GM21526 (cell line): ENCODE measurements around the gene MLH3.

Experiments
- ATAC-seq: cut with Tn5 transposase; IDR thresholded peaks from one replicate; pipeline ENCODE4 v1.9.1; 2021; ENCODE audit warnings: moderate library complexity; ENCODE audit not compliant: unreplicated experiment, low FRiP score

The MLH3 gene

DNA sequence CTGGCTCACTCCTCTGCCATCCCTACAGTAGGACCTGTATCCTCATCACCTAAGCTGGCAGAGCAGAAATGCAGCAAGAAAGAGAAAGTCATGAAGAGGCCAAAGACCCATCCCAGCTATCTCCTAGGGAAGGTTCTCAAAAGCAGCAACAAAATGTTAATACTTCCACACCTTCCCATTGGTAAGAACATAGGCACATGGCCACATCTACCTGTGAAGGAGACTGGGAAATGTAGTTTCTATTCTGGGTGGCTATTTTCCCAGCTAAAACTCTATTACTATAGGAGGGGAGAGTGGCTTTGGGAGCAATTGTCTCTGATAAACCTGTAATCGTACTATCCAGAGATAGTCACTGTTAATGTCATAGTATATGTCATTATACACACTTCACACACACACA, 62.3 kb downstream of the MLH3 start:
- no peak for ATAC-seq

DNA sequence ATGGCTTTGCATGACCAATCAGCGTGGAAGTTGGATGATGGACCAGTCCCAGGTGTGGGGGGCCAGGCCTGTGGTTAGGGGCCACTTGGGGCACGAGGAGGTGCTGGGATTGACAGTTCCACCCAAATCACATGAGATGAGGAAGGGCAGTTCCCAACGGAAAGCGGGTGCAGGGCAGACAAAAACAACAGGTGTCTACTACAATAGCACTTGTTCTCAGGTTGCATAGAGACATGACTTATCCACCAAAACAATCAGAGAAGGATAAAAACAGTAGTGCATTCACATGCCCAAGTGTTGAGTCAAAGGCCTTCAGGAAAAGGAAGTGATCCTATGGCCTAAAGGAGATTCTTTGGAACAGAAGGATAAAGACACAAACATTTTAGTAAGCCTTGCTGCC, 63.1 kb downstream of the MLH3 start:
- no peak for ATAC-seq

DNA sequence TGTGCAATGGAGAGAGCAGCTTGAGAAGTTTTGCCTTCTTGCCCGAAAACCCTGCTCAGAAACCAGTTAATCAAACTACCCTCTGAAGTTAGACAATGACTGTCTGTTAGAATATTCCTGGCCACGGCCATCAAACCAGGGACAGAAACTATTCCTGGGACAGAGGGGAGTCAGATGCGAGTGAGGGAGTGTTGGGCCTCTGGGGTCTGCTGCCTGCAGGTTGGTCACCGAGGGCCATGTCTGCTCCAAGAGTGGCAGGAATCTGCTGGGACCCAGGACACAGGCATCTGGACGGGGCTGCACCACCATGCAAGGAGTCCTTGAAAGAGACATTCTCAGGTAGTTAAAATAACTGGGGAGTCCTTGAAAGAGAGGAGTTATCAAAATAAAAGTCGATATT, 65.5 kb downstream of the MLH3 start:
- no peak for ATAC-seq

DNA sequence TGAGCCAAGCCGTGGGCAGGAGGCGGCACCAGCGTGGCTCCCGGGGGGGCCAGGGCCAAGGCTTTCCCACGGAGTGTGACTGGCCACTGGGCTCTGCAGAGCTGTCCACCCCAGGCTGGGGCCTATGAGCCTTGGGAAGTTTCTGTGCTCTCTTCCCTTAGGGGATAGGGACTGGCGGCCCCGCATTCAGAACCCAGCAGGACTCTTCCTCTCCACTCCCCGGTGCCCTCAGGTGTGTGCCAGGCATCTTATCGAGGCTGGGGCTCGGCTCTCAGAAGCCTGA, 66.3 kb downstream of the MLH3 start:
- ATAC-seq = no peak

DNA sequence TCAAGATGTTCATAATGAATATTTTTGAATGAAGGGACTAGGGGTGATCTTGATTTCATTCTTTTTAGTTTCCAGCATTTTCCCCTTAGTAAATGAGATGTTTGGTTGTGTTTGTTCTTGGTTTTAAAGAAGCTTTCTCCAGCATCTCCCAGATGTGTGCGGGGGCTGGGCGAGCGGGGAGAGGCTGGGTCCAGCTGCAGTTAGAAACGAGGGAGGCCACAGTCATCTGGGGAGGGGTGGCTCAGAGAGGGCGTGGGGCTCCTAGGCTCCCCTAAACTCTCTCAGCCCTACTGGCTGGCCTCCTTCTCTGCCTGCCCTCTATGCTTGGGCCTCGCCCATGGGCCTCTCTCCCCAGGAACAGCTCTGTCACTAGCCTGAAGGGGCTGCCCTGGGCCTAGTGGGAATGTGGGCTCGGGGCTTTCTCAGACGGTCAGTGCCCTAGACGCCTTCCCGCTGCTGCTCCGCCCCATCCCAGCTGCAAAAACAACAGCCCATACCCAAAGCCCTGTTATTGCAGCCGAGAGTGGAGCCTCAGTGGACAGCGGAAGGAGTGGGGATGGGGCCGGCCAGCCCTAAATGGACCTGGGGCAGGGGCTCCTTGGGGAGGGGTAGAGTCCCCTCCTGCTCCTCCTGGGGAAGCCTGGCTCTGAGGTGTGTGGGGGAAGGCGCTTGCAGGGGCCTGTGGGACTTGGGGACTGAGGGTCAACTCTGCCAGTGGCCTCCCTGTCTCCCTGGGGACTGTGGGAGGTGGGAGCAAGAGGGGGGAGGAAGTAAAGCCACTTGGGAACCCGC, 66.8 kb downstream of the MLH3 start:
- no peak for ATAC-seq

DNA sequence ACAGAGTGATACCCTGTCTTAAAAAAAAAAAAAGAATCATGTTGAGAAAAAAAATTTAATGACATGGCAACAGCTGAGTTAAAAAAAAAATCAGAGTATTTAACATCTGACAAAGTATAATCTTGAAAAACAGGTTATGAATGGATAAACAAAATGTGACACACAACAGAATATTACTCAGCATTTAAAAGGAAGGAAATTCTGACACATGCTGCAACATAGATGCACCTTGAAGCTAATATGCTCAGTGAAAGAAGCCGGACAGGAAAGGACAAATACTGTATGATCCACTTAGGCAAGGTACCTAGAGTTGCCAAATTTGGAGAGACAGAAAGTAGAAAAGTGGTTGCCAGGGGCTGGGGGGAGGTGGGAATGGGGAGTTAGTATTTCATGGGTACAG, 67.9 kb downstream of the MLH3 start:
- no peak for ATAC-seq

DNA sequence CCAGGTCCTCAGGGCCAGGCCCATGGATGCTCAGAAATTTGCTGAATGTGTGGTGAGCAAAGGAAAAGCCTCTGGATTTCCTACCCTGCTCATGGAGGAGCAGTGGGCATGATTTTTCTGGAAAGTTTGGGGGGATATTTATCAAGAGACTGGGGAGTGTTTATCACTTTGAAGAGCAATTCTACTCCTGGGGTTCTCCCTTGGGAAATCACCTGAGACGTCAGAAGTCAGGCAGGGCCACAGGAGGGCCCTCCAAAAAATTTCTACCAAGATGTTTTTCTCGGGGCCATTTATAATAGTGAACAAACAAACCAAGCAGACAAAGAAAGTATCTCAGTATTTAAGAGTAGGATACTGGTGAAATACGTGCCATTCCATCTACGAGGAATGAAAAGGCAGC, 68.6 kb downstream of the MLH3 start:
- ATAC-seq = no peak

DNA sequence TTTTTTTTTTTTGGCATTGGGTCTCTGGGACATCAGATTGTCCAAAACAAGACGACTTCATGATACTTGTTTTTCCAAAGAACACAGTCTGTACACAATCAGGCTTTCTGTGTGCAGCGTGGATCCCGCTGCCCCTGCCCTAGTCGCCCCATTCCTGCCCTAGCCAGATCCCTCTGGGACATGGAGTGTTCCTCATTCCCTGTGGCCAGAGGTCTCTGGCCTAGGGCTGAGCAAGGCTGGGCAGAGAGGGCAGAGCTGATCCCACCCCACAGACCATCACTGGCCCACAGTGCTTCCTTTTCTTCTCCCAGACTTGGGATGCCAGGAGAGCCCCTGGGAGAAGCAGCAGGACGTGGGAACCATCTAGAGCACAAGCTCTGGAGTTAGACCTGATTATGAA, 69.4 kb downstream of the MLH3 start:
- no peak for ATAC-seq

DNA sequence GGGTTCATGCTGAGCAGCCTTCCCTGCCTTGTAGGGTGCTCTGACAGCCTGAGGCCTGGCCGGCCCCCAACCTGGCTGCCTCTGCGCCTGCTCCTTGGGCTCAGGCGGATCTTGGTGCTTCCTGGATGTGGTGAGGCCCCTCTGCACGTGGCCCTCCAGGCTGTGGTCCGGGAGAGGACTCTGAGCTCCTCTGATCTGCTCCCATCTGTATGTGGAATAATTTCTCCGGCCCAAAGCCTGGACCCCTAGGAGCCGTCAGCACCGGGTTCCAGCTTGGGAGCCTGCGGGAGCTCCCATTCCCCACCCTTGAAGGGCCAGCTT, 69.8 kb downstream of the MLH3 start:
- ATAC-seq = no peak

DNA sequence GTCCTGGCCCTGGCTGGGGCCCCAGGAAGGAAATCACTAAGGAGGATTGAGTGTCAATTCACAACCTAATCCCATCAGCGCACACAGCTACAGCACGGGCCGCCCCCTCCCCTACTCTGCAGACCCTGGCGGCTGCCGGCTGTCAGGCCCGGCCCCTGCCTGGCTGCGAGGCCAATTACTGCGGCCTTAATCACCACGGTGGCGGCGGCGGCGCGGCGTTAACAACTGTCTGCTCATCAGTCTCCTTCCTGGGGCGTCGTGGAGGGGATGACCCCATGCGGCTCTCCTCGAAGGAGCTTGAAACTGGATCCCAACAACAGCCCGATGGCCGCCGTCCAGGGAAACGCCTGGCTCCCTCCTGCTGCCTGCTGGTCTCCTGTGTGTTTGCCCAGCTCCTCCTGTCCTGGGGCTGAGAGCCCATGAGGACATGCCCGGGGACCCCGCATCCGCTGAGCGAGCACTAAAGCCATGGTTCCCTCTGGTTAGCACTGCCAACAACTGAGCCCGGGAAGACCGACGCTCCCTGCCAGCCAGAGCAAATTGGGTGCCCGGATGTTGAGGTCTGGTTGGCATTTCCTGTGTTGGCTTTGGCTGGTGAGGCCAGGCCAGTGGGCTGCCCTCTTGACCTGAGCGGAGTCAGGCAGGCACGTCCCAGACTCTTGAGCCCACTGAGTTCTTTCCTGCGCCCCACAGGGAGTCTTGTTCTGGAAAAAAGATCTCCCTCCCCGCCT, 70.4 kb downstream of the MLH3 start:
- ATAC-seq = no peak

DNA sequence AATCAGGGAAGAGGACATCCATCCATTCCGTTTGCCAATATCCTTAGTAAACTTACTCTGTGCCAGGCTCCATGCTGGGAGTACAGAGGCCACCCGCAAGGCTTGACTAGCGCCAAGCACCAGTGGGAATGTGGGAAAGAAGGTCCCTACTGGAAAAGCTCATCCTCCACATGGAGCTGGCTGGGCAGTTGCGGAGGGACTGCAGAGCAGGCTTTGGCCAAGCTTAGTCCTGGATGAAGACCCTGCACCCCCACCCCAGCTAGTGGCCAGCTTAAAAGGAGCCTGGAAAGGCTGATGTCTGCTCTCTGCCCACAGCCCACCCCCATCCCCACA, 70.9 kb downstream of the MLH3 start:
- no peak for ATAC-seq

DNA sequence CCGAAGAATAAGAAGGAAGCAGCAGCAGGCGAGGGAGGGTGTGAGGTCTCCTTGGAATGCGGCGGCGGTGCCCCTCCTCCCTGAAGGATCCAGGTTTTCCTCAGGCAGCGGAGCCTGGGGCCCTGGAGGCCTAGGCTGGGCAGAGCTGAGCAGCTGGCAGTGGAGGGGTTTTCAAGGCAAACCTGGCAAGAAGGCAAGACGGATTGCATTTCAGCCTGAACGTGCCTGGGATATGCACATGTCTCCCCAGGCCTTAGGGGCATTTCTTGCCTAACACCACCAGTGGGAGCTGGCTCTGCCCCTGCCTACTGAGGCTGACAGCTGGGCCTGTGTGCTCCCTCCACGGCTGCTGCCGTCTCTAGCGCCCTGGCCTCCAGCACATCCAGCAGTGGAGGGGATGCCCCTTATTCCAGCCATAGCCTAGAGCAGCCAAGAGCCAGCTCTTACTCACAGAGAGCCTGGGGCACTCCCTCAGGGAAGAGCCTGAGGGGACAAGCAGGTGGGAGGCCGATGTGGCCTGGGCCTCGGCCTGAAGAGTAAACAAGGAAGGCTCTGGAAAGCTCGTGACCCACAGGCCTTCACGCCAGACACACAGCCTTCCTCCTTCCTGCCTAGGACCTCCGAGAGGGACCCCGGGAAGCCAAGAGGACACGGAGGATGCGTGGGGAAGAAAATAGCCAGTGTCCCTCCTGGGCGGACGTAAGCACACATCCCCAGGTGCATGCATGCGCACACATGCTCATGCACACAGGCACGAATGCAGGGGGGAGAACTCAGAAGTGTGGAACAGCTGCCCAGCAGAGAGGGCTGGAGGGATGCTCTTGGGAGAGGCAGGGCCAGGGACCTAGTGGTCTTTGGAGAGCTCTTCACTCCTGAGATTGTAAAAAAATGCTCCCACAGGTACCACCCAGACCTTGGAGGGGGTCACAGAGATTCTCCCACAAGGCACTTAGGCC, 71.5 kb downstream of the MLH3 start:
- no peak for ATAC-seq

DNA sequence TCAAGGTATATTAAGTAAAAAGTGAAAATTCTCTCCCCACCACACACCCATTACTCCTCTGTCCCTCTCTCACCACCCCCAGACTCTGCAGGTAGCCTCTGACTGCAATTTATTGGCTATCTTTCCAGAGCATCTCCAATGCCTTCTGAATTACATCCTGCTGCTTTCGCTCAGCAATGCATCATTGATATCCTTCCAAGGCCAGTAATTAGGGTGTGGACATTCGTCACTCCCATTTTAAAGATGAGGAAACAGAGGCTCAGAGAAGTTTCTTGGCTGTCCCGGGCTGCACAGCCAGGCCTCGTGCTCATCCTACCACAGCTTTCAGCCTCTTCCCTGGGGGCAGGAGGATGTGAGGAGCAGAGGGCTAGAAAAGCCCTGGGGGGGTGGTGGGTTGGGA, 72.2 kb downstream of the MLH3 start:
- no peak for ATAC-seq

DNA sequence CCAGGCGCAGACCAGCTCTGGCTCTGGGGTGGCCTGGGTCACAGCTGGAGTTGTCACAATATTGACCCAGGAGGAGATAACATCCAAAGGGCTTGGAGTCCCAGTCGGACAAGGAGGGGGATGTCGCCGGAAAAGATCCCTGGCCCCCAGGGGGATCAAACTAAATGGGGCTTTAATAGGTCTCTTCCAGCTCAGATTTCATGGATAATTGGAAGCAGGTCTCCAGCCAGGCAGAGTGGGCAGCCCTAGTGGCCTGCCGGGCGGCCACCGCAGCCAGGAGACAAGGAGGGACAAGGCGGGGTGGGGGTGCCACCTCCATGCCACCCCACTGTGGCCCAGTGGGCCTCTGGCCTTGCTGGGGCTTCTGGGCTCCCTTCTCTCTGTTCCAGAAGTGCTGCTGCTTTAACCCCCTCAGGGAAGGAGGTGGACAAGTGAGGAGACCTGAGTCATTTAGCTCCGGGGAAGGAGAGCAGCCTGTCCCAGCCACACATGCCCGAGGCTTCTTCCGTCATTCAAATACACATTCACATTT, 72.8 kb downstream of the MLH3 start:
- no peak for ATAC-seq

DNA sequence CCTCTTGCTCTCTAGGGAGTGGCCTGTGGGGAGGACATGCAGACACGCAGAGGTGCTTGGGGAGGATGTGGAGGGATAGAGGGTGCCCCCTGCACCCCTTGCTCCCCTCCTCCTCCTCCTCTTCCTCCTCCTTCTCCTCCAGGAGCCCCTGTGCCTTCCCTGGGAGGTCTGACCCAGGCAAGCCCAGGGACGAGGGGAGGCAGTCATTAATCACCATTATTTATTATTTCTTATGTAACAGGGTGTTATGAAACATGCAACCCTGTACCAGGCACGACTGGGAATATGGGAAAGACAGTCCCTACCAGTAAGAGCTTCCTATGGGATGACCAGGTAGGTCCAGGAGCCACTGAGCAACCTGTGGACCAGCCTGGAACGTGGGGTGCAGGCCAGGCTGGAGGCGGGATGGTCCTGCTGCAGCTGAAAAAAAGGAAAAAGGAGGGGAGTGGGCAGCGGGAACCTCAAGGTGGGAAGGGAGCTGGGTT, 73.3 kb downstream of the MLH3 start:
- ATAC-seq = no peak

DNA sequence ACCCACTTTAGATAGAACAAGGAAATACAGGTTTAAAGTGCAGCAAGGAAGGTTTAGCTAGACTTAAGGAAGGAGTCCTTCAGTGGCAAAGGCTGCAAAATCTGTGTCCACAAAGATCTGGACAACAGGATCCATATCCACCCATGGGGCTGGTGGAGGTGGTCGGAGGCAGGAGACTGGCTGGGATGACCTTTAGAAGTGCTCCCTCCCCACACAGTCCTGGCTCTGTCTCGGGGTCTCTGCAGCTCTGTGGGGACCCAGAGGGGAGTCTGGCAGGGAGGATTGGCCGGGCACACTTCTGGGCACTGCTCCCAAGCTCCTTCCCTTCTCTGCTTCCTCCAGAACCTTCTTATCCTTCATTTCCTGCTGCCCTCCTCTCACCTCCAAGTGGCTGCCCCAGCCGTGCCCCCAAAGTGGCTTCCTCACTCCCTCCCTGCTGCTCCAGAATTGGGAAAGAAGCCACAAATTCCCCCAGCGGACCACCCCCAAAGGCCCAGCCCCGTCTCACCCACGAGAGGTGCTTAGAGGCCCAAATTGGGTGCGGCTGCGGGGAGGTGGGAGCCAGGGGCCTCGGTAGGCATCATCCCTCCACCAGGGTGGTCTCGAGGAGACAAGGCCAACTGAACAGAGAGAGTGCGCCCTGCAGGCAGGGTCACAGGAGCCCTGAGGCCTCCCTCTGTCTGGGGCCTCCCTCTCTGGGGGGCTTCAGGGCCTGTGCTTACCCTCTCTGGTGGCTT, 73.9 kb downstream of the MLH3 start:
- ATAC-seq = no peak

DNA sequence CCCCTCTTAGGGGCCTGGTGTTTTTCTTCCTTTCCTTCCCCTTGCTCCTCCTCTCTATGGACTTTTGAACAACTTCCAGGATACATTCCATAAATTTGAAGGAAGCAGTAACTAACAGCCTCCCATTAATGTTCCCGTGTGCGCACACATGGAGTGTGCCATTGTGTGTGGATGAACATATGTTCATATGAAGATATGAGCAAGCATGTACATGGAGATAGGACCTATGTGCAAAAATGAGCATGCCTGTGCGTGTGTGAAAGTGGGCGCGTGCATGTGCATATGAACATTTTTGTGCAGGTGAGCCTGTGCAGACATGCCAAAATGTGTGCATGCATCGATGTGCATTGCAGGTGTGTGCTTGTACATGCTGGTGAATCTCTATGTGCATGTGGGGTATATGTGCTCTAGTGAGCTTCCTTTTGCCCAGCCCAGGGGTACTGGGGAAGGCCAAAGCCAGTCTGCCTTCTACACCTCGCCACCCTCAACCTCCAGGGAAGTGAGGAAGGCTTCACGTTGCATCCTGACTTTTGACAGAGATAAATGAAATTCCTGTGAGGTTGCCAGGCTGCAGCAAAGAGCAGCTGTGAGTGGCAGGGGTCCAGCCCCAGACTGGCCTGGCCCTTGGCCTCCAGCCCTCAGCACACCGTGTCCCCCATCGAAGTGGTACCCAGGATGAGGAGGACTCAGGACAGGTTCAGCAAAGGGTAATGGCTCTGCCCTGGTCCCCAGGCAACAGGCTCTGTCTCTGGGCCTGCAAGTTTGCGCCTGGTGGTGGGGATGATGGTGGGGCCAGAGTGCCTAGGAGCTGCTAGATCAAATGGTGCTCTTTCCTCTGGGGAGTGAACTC, 74.8 kb downstream of the MLH3 start:
- no peak for ATAC-seq

DNA sequence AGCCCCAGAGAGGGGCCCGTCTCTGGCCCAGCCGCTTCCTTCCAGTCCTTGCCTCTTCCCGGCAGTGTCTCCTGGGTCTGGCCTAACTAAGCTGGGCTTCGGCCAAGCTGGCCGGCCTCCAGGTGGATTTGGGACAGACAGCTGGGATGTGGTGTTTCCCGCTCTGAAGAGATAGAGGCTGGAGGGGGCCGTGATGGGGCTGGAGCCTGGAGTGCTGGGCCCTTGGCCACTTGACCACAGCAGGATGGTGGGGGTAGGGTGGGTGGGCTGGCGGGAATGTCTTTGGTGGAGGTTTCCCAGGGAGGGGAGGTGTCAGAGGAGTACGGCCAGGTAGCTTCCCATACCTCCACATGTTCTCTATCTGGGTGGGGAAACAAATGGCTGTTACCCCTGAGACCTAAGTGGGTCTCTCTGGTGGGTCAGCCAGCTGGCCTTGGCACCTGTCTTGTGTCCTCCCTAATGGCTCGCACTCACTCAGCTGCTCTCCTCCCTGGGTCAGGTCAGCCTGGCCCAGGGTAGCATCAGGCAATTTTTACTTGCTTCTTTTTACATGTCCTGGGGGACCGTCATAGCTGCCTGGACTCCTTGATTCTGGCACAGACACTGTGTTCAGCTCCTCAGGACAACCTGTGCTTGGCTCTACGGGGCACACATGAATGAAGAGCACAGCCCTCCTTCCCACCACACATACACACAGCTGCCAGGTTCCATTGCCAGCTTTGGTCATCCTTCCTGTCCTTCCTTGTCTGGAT, 76.0 kb downstream of the MLH3 start:
- ATAC-seq = no peak
